SK-N-SH (cell line): ENCODE data around the gene IKBKE. TPM values are rescaled to one million over a fixed set of nuclear protein-coding genes. Genes with fewer than 3 reads are reported as not detected.

Source experiments
- CTCF ChIA-PET: fragments of 300-600, 350-600 bp; formaldehyde crosslinking; extraction: SDS; loops from one replicate; lab custom pipeline; 2021; lab: Yijun Ruan, JAX
- POLR2A ChIA-PET: fragments of 350-600 bp; sonication (Branson Sonifier 250); formaldehyde crosslinking; extraction: SDS; loops from one replicate; lab custom pipeline; 2020; ENCODE audit warnings: antibody characterized with exemption, inconsistent platforms; lab: Yijun Ruan, JAX
- DNase-seq: peaks from one replicate; pipeline ENCODE4 v3.0.0; 2012
- H2AFZ ChIP-seq: fragments of 200-600 bp; sonication (generic); 2 replicates; pipeline ENCODE4 v1.8.1; 2016; ENCODE audit warnings: antibody characterized with exemption, mild to moderate bottlenecking, low read depth
- H3F3A ChIP-seq: fragments of 200-600 bp; sonication (generic); replicated peaks from 2 replicates; pipeline ENCODE3; 2016; ENCODE audit warnings: antibody characterized with exemption, mild to moderate bottlenecking; ENCODE audit not compliant: insufficient read depth
- H3K27ac ChIP-seq, 2 experiments: fragments of 200-500 bp in 1 of 2; fragments of 200-600 bp in 1 of 2; sonication (Bioruptor generic) in 1 of 2; sonication (generic), shearing (Covaris generic) in 1 of 2; 2 replicates each; pipeline versions ENCODE4 v1.5.1 to v1.6.1; 2014 to 2016; ENCODE audit warnings: low read depth in 2 of 2, inconsistent platforms in 1 of 2, low read length in 1 of 2, mild to moderate bottlenecking in 1 of 2, mixed read lengths in 1 of 2
- H3K27me3 ChIP-seq: fragments of 200-600 bp; sonication (generic), shearing (Covaris generic); 2 replicates; pipeline ENCODE4 v1.6.1; 2016; ENCODE audit warnings: mixed run types; ENCODE audit not compliant: insufficient read depth
- H3K36me3 ChIP-seq, 2 experiments: fragments of 200-500 bp in 1 of 2; fragments of 200-600 bp in 1 of 2; sonication (Bioruptor generic) in 1 of 2; sonication (generic) in 1 of 2; replicated peaks in 1 of 2; 2 replicates each; pipeline versions ENCODE3 to v1.5.1; 2014 to 2016; ENCODE audit warnings: low read length in 1 of 2, mild to moderate bottlenecking in 1 of 2; ENCODE audit not compliant: insufficient read depth in 2 of 2, control insufficient read depth in 1 of 2
- H3K4me1 ChIP-seq, 2 experiments: fragments of 200-500 bp in 1 of 2; fragments of 200-600 bp in 1 of 2; sonication (Bioruptor generic) in 1 of 2; sonication (generic), shearing (Covaris generic) in 1 of 2; 2 replicates each; pipeline versions ENCODE4 v1.5.1 to v1.6.1; 2014 to 2016; ENCODE audit warnings: low read depth in 1 of 2, low read length in 1 of 2, mixed run types in 1 of 2; ENCODE audit not compliant: insufficient read depth in 2 of 2, control insufficient read depth in 1 of 2
- H3K4me2 ChIP-seq: fragments of 200-600 bp; sonication (generic), shearing (Covaris generic); 2 replicates; pipeline ENCODE4 v1.6.1; 2017; ENCODE audit warnings: mixed run types
- H3K4me3 ChIP-seq, 2 experiments: fragments of 200-500 bp in 1 of 2; fragments of 200-600 bp in 1 of 2; sonication (Bioruptor generic) in 1 of 2; sonication (generic), shearing (Covaris generic) in 1 of 2; 2 replicates each; pipeline versions ENCODE4 v1.5.1 to v1.8.1; 2014 to 2016; ENCODE audit warnings: low read depth in 2 of 2, inconsistent platforms in 1 of 2, low read length in 1 of 2, mild to moderate bottlenecking in 1 of 2, mixed read lengths in 1 of 2, moderate library complexity in 1 of 2
- H3K79me2 ChIP-seq: fragments of 200-600 bp; sonication (generic); 2 replicates; pipeline ENCODE4 v1.8.1; 2017; ENCODE audit warnings: mild to moderate bottlenecking; ENCODE audit not compliant: insufficient read depth
- H3K9ac ChIP-seq: fragments of 200-600 bp; sonication (generic); 2 replicates; pipeline ENCODE4 v1.6.1; 2017; ENCODE audit warnings: mixed run types
- H3K9me2 ChIP-seq: fragments of 200-600 bp; sonication (generic); 2 replicates; pipeline ENCODE4 v1.6.1; 2017; ENCODE audit warnings: mixed run types
- H3K9me3 ChIP-seq: fragments of 200-600 bp; sonication (generic); 2 replicates; pipeline ENCODE4 v1.6.1; 2017; ENCODE audit warnings: mixed run types, mild to moderate bottlenecking, moderate library complexity
- H4K20me1 ChIP-seq: fragments of 200-600 bp; sonication (generic); 2 replicates; pipeline ENCODE4 v1.6.1; 2017; ENCODE audit warnings: mild to moderate bottlenecking, mixed run types; ENCODE audit not compliant: insufficient read depth
- EP300 ChIP-seq, 2 experiments: IDR thresholded peaks; 2 replicates each; pipeline versions ENCODE4 v1.4.0 to v1.6.1; 2012; ENCODE audit warnings: borderline replicate concordance in 1 of 2, low read depth in 1 of 2, low read length in 1 of 2
- EZH2phosphoT487 ChIP-seq: fragments of 200-600 bp; sonication (generic); IDR thresholded peaks from 2 replicates; pipeline ENCODE4 v1.6.1; 2017; ENCODE audit warnings: low read depth, mixed run types, mild to moderate bottlenecking, antibody characterized with exemption, moderate library complexity, borderline replicate concordance
- FOSL2 ChIP-seq: IDR thresholded peaks from 2 replicates; pipeline ENCODE4 v1.4.0; 2012; ENCODE audit warnings: low read depth, mild to moderate bottlenecking, moderate library complexity, borderline replicate concordance
- FOXJ3 ChIP-seq: sonication (generic); formaldehyde crosslinking; IDR thresholded peaks from 2 replicates; pipeline ENCODE4 v1.5.1; 2020; ENCODE audit warnings: mild to moderate bottlenecking, missing genetic modification reagents
- FOXM1 ChIP-seq: IDR thresholded peaks from 2 replicates; pipeline ENCODE4 v1.4.0; 2012; ENCODE audit warnings: low read depth, mild to moderate bottlenecking
- GABPA ChIP-seq: IDR thresholded peaks from 2 replicates; pipeline ENCODE4 v1.4.0; 2012; ENCODE audit warnings: low read depth, mild to moderate bottlenecking
- JUND ChIP-seq: IDR thresholded peaks from 2 replicates; pipeline ENCODE4 v1.4.0; 2012
- MXI1 ChIP-seq: IDR thresholded peaks from 2 replicates; pipeline ENCODE4 v1.6.1; 2012; ENCODE audit warnings: mild to moderate bottlenecking, low read depth, low read length, improper control_type of control experiment
- POLR2AphosphoS5 ChIP-seq: IDR thresholded peaks from 2 replicates; pipeline ENCODE4 v1.6.1; 2012; ENCODE audit warnings: low read depth, low read length
- RAD21 ChIP-seq: IDR thresholded peaks from 2 replicates; pipeline ENCODE4 v1.6.1; 2012; ENCODE audit warnings: mild to moderate bottlenecking, low read length
- RCOR1 ChIP-seq: fragments of 150-350 bp; IDR thresholded peaks from 2 replicates; pipeline ENCODE4 v1.6.1; 2017; ENCODE audit warnings: antibody characterized with exemption, low read length
- RFX5 ChIP-seq: IDR thresholded peaks from 2 replicates; pipeline ENCODE4 v1.6.1; 2012; ENCODE audit warnings: mild to moderate bottlenecking, improper control_type of control experiment, low read length
- RXRA ChIP-seq: IDR thresholded peaks from 2 replicates; pipeline ENCODE4 v1.4.0; 2012; ENCODE audit warnings: low read depth, mild to moderate bottlenecking, borderline replicate concordance
- SIN3A ChIP-seq: IDR thresholded peaks from 2 replicates; pipeline ENCODE4 v1.6.1; 2012; ENCODE audit warnings: low read depth, mild to moderate bottlenecking, low read length, moderate library complexity, borderline replicate concordance
- SMC3 ChIP-seq: IDR thresholded peaks from 2 replicates; pipeline ENCODE4 v1.6.1; 2012; ENCODE audit warnings: low read depth, low read length, improper control_type of control experiment
- TAF1 ChIP-seq: IDR thresholded peaks from 2 replicates; pipeline ENCODE4 v1.6.1; 2012; ENCODE audit warnings: low read depth, mild to moderate bottlenecking, low read length, moderate library complexity, borderline replicate concordance
- TCF12 ChIP-seq: IDR thresholded peaks from 2 replicates; pipeline ENCODE4 v1.4.0; 2012
- WGBS: methylation state at CpG from one replicate; pipeline ENCODE4 v1.1.6; 2017; ENCODE audit warnings: low lambda C conversion rate; 5-methylcytosine and 5-hydroxymethylcytosine counted together
- polyA plus RNA-seq, 3 experiments: library from polyadenylated mRNA; depleted of rRNA; stranded (reverse); fragments of >200 nt; gene quantifications; 2 replicates each; pipeline ENCODE4 v1.2.3, GENCODE V29; 2012
- TF ChIP-seq, protein P1 (sequence below): IDR thresholded peaks from 2 replicates; pipeline ENCODE4 v1.4.0; 2012; ENCODE audit warnings: low read depth, borderline replicate concordance
- TF ChIP-seq, protein P2 (sequence below): IDR thresholded peaks from 2 replicates; pipeline ENCODE4 v1.6.1; 2012; ENCODE audit warnings: mild to moderate bottlenecking, low read depth, low read length, moderate library complexity

IKBKE gene
- polyA plus RNA-seq, 1 of the 3 experiments (the other 2 are of a cell fraction), result 14.5 TPM

DNA sequence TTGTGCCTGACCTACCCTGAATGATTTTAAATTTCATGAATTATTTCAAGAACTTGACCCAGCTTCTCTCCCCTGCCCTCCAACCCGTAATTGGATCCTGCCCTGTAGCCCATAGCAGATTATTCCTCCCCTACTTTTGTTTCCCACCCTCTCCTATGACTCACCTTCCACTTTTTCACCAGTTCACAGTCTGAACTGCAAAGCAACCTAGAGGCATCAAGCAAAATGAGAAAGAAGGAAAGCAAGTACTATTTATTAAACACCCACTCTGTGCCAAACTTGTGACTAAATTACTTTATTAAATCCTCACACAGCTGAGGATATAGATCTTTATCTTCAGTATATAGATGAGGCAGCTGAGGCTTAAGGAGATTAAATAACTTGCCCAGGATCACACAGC lies 20.7 kb upstream of the IKBKE start:
- no peaks in the 10 kb centered on the region for H3F3A ChIP-seq
- ChIA-PET CTCF (interaction anchor here (1.6 to 4.9 kb wide), 2 partner anchors 13 to 30 kb away, joined by 4 to 34 read pairs; no protein-coding TSS in a partner anchor), POLR2A (no interaction called here)
- peaks cover 9 to 26% of the 10 kb centered on the region in 2 experiments; a peak in 1 of 4 replicates for H3K4me1 ChIP-seq
- WGBS, result 32% methylated on average over 1 of the region's 1 CpG
- no peak overlapping the region for H2AFZ ChIP-seq
- H3K4me3 ChIP-seq, result no peak overlapping the region
- H3K9me3 ChIP-seq, result no peaks in the 10 kb centered on the region
- peak; percentile 23; the same call in 1 of the 2 replicates for TF ChIP-seq JUND
- TF ChIP-seq GABPA, result no peak
- peak; percentile 35; the same call in 1 of the 2 replicates for TF ChIP-seq FOSL2
- TF ChIP-seq, all 33 proteins: peak for 2
- no peaks in the 10 kb centered on the region for H4K20me1 ChIP-seq
- H3K36me3 ChIP-seq, result peaks cover 33 to 77% of the 10 kb centered on the region in 2 experiments
- H3K27me3 ChIP-seq, result no peaks in the 10 kb centered on the region
- H3K9ac ChIP-seq, result no peak overlapping the region
- DNase-seq, result no peak
- no peaks in the 10 kb centered on the region for H3K9me2 ChIP-seq
- no peak overlapping the region for H3K4me2 ChIP-seq
- H3K27ac ChIP-seq, result peak overlapping the region in 1 of 2 experiments; percentile 10; a peak in 1 of 4 replicates
- H3K79me2 ChIP-seq, result no peaks in the 10 kb centered on the region; the same call in 1 of the 2 replicates

DNA sequence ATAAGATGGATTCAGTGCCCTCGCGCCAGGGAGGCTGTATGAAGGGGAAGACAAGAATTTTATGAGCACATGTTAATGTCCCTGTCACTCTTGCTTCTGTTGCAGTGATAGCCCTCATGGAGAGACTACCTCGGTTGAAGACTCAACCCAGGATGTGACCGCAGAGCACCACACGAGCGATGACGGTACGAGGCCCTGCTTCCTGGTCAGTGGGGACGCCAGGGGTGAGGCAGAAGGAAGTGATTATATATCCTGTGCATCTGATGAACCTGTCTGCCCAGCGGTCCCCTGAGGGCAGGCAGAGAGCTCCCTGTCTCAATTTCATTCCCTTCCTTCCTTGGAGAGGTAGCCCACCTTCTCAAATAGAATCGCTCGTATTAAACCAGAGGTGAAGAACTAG lies 20.0 kb upstream of the IKBKE start:
- WGBS, result 94% methylated on average over 12 of the region's 12 CpGs
- peaks cover 40 to 74% of the 10 kb centered on the region in 2 experiments for H3K36me3 ChIP-seq
- H2AFZ ChIP-seq, result no peak overlapping the region
- H3K9ac ChIP-seq, result no peak overlapping the region
- H3K27me3 ChIP-seq, result no peaks in the 10 kb centered on the region
- H4K20me1 ChIP-seq, result no peaks in the 10 kb centered on the region
- no peaks in the 10 kb centered on the region for H3K9me2 ChIP-seq
- POLR2A ChIA-PET, result no interaction called here
- no peak for DNase-seq
- no peaks in the 10 kb centered on the region for H3F3A ChIP-seq
- H3K4me1 ChIP-seq, result peaks cover 9 to 31% of the 10 kb centered on the region in 2 experiments; a peak in 3 of 4 replicates
- H3K27ac ChIP-seq, result no peak overlapping the region
- TF ChIP-seq, protein P1, sequence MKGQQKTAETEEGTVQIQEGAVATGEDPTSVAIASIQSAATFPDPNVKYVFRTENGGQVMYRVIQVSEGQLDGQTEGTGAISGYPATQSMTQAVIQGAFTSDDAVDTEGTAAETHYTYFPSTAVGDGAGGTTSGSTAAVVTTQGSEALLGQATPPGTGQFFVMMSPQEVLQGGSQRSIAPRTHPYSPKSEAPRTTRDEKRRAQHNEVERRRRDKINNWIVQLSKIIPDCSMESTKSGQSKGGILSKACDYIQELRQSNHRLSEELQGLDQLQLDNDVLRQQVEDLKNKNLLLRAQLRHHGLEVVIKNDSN, result no peak
- no peak for TF ChIP-seq RCOR1
- no peak for TF ChIP-seq SMC3
- TF ChIP-seq POLR2AphosphoS5, result no peak
- no peak for TF ChIP-seq FOXJ3 (CRISPR knock-in tag)
- TF ChIP-seq, protein P2, sequence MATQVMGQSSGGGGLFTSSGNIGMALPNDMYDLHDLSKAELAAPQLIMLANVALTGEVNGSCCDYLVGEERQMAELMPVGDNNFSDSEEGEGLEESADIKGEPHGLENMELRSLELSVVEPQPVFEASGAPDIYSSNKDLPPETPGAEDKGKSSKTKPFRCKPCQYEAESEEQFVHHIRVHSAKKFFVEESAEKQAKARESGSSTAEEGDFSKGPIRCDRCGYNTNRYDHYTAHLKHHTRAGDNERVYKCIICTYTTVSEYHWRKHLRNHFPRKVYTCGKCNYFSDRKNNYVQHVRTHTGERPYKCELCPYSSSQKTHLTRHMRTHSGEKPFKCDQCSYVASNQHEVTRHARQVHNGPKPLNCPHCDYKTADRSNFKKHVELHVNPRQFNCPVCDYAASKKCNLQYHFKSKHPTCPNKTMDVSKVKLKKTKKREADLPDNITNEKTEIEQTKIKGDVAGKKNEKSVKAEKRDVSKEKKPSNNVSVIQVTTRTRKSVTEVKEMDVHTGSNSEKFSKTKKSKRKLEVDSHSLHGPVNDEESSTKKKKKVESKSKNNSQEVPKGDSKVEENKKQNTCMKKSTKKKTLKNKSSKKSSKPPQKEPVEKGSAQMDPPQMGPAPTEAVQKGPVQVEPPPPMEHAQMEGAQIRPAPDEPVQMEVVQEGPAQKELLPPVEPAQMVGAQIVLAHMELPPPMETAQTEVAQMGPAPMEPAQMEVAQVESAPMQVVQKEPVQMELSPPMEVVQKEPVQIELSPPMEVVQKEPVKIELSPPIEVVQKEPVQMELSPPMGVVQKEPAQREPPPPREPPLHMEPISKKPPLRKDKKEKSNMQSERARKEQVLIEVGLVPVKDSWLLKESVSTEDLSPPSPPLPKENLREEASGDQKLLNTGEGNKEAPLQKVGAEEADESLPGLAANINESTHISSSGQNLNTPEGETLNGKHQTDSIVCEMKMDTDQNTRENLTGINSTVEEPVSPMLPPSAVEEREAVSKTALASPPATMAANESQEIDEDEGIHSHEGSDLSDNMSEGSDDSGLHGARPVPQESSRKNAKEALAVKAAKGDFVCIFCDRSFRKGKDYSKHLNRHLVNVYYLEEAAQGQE, result no peak
- TF ChIP-seq FOXM1, result no peak
- TF ChIP-seq GABPA, result no peak
- no peak for TF ChIP-seq MXI1
- no peak for TF ChIP-seq EZH2phosphoT487
- no peak for TF ChIP-seq RAD21
- TF ChIP-seq TCF12, result no peak
- no peak for TF ChIP-seq SIN3A
- TF ChIP-seq RXRA, result no peak
- TF ChIP-seq FOSL2, result no peak
- no peak for TF ChIP-seq TAF1
- TF ChIP-seq RFX5, result no peak
- TF ChIP-seq EP300 (IDR thresholded peaks at IDR 0.05; ENCODE audit: borderline replicate concordance in 1 of 2, low read depth in 1 of 2, low read length in 1 of 2), result no peak
- TF ChIP-seq, all 33 proteins: peak for 0
- Histone ChIP-seq H3K4me2 (no peak overlapping the region), H3K79me2 (no peaks in the 10 kb centered on the region), H3K4me3 (no peak overlapping the region), H3K9me3 (no peaks in the 10 kb centered on the region)
- CTCF ChIA-PET, result interaction anchor here (1.6 to 4.9 kb wide), 2 partner anchors 13 to 29 kb away, joined by 4 to 34 read pairs; no protein-coding TSS in a partner anchor
